Breast epithelium (tissue), 3 donors: ENCODE results near the gene MICAL3.

Experiments
- CTCF ChIP-seq, 3 donors: fragments of 450-650 bp; IDR thresholded peaks; one replicate each; pipeline ENCODE4 v1.5.1; 2016 to 2017; ENCODE audit warnings: antibody characterized with exemption in 3 of 3, mild to moderate bottlenecking in 3 of 3, moderate library complexity in 3 of 3
- POLR2AphosphoS5 ChIP-seq, 3 donors: sonication (generic); formaldehyde crosslinking; IDR thresholded peaks; one replicate each; pipeline ENCODE4 v1.6.1; 2017; ENCODE audit warnings: antibody characterized with exemption in 3 of 3

- TF ChIP-seq CTCF (IDR thresholded peaks at IDR 0.05) (no peak), POLR2AphosphoS5 (IDR thresholded peaks at IDR 0.05) (no peak)
These were observed 248.4 kb downstream of the MICAL3 start for GRCh38 chr22:17775781-17776465.
